GM21723 (cell line): Measurements from ENCODE around the gene ITGA7.

Experiments
- ATAC-seq: cut with Tn5 transposase; IDR thresholded peaks from one replicate; pipeline ENCODE4 v1.9.1; 2021; ENCODE audit warnings: mild to moderate bottlenecking, moderate library complexity; ENCODE audit not compliant: unreplicated experiment

Gene ITGA7

DNA sequence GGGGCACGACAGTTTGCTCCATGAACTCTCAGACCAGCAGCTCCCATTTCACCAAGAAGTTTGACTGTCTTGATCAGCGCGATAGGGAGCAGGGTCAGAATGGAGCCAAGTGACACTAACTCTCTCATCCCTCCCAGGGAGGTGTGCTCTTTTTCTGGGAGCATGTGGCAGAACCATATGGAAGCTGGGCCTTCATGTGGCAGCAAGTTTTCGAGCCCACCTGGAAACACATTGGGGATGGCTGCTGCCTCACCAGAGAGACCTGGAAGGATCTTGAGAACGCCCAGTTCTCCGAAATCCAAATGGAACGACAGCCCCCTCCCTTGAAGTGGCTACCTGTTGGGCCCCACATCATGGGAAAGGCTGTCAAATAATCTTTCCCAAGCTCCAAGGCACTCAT lies 24.0 kb downstream of the ITGA7 start:
- no peak for ATAC-seq

DNA sequence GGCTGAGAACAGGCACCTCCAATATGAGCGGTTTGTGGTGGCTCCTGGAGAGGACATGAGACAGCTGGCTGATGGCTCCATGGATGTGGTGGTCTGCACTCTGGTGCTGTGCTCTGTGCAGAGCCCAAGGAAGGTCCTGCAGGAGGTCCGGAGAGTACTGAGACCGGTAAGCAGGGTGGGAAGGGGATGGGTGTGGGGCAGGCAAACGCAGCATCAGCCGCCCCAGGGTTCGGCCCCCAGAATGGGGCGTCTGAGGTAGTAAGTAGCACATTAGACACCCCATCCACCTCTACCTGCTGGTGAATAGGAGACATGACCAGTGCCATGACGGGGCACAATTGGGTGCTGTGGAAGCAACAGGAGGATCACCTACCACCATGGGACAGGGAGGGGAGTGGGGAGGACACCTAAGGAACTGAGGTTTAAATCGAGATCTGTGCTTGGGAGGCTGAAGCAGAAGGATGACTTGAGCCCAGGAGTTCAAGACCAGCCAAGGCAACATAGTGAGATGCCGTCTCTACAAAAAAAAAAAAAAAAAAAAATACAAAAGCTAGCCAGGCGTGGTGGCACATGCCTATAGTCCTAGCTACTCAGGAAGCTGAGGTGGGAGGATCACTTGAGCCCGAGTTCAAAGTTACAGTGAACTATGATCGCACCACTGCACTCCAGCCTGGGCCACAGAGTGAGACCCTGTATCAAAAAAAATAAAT lies 25.5 kb downstream of the ITGA7 start:
- no peak for ATAC-seq

DNA sequence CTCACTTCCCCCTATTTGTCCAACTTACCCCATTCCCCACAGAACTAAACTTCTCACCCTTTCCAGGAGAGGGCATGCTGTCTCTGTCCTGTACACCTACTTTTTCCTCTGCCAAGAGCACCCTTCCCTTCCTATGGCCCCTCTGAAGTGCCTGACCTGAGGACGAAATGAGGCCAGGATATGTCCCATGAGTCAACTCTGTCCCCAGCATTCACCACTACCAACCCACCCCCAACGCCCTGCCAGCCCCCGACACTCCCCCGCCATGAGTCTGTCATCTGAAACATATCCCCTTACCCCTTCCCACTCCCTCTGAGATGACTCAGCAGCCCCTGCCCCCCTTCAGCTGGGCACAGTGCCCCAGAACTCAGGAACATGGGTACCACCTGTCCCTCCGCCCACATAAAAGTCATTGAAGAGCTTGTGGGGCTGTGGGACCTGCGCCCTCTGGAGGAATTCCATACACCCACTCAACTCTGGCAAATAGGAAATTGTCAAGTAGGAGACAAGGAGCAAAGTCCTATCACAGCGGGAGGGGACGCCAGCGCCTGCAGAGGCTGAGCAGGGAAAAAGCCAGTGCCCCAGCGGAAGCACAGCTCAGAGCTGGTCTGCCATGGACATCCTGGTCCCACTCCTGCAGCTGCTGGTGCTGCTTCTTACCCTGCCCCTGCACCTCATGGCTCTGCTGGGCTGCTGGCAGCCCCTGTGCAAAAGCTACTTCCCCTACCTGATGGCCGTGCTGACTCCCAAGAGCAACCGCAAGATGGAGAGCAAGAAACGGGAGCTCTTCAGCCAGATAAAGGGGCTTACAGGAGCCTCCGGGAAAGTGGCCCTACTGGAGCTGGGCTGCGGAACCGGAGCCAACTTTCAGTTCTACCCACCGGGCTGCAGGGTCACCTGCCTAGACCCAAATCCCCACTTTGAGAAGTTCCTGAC lies 26.3 kb downstream of the ITGA7 start:
- ATAC-seq = no peak

GRCh38 chr12:55679691-55680090 lies 28.0 kb downstream of the ITGA7 start:
- no peak for ATAC-seq

GRCh38 chr12:55676707-55677106 lies 31.0 kb downstream of the ITGA7 start:
- ATAC-seq = no peak

DNA sequence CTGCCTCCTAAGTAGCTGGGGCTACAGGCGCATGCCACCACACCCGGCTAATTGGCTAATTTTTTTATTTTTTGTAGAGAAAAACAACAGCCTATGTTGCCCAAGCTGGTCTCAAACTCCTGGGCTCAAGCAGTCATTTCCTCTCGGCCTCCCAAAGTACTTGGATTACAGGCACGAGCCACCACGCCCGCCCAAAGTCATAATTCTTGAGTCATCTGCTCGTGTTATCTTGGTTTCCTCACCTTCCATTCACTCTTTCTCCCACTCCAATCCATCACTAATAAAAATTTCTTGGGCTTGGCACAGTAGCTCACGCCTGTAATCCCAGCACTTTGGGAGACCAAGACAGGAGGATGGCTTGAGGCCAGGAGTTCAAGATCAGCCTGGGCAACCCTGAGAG lies 32.0 kb downstream of the ITGA7 start:
- ATAC-seq = no peak

DNA sequence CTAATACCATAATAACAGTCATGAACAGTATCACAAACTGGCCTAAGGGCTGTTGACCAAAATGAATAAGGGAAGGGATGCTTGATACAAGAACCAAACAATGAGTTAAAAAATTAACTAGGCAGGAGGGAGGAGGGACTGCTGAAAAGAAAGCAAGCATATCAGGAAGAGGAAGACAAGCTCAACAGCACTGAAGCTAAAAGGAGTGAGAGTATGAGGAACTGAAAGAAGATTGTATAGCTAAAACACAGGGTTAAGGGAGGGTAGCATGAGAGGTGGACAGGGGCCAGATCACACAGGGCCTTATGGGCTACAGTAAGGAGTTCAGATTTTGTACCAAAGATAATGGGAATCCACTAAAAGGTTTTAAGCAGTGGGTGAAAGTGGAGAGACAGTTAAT lies 34.1 kb downstream of the ITGA7 start:
- ATAC-seq = peak; percentile 99

DNA sequence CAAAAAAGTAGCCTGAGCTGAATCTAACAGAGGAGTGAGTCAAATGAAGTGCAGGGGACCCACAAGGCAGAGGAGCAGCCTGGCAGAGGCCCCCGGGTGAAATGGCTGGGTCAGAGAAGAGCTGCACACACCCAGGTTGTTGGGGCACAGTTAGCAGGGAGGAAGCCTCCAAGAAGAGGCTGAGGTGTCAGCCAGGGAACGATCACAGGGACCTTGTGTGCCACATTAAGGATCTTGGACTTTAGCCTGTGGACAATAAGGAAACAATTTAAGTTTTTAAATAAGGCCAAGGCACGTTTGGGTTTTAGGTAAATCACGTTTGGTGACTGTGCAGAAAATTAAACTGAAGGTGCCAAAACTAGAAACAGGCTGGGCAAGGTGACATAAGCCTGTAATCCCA lies 36.0 kb downstream of the ITGA7 start:
- no peak for ATAC-seq

GRCh38 chr12:55670276-55670675 lies 37.4 kb downstream of the ITGA7 start:
- no peak for ATAC-seq

- peak; percentile 65 for ATAC-seq
Observed at GRCh38 chr12:55666508-55666907, 41.2 kb downstream of the ITGA7 start.

GRCh38 chr12:55664826-55665225 lies 42.9 kb downstream of the ITGA7 start:
- no peak for ATAC-seq

DNA sequence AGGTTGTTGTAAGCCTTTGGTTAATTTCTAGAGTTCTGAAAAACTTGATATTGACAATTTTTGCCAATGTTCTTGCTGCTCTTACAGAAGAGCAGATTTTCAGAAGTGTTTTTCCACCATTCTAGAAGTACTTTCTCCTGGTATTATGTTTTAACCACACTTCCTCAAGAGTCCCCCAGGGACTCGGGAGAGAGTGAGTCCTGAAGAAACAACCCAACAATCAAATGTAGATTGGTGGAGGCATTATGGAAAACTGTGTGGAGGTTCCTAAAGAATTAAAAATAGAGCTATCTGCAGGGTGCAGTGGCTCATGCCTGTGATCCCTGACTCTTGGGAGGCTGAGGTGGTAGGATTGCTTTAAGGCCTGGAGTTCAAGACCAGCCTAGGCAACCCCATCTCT lies 44.3 kb downstream of the ITGA7 start:
- ATAC-seq = no peak

DNA sequence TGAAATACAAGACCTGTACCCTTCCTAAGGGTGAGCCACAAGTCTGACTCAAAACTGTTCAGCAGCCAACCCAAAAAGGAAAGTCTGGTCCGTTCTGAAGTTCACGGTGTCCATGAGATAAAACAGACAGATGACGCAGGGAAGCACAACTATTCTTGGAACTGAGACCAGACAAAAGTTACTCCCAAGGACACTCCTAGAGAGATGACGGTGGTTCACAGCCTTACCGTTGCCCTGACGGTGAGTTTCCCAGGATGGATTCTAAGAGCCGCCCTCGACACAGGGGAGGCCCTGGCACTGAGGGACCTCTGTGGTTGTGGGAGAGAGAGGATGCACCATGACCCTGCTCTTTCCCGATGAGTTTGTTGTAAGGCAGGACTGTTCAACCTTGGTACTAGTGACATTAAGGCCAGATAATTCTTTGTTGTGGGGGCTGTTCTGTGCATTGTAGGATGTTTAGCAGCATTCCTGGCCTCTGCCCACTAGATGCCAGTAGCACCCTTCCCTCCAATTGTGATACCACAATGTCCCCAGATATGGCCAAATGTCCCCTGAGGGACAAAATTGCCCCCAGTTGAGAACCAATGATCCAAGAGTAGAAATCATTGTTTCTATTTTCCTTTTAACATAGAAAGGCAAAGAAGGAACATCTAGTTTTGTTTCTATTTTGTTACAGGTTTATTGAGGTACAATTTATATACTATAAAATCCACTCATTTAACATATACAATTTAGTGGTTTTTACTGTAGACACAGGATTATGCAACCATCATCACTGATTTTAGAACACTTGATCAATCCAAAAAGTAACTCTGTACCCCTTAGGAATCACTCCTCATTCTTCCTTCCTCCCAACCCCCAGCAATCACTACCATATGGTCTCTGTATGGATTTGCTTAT lies 48.0 kb downstream of the ITGA7 start:
- ATAC-seq = no peak

GRCh38 chr12:55658635-55659391 lies 48.9 kb downstream of the ITGA7 start:
- no peak for ATAC-seq

- ATAC-seq = no peak
Observed at GRCh38 chr12:55658212-55658611, 49.5 kb downstream of the ITGA7 start.

GRCh38 chr12:55657212-55657611 lies 50.5 kb downstream of the ITGA7 start:
- no peak for ATAC-seq

DNA sequence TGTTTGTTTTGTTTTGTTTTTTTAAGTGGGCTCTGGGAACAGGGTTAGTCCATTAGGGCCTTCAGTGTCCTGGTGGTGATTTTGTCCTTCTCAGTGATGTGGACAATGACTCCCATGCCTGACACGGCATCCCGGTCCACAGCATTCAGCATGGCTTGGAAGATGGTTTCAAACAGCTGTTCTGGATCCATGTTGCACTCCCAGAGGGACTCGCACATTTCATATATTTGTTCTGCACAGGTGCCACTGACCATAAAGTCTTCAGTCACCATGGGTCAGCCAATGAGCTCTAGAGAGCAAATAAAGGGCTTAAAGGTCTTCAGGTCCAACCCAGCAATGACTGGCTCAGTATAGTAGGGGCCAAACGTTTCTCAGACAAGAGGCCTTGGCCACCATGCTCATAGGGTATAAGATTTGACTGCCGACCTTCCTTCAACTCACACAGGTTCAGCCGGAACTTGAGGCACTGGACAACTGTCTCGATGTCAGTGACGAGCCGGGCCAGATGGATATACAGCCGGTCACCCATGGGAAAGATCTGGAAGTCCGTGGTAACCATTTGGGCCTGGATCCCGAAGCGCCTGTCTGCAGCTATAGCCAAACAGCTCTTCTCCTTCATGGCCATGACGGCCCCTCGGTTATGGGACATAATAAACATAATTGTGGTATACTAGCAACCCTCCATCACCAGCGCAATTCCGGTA lies 53.0 kb downstream of the ITGA7 start:
- ATAC-seq = no peak

- no peak for ATAC-seq
Observed at GRCh38 chr12:55653031-55653430, 54.7 kb downstream of the ITGA7 start.

DNA sequence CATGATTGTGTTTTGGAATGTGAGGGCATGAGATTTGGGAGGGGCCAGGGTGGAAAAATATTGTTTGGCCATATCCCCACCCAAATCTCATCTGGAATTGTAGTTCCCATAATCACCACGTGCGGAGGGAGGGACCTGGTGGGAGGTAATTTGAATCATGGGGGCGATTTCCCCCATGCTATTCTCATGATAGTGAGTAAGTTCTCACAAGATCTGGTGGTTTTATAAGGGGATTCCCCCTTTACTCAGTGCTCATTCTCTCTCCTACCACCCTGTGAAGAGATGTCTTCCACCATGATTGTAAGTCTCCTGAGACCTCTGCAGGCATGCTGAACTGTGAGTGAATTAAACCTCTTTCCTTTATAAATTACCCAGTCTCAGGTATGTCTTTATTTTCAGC lies 55.4 kb downstream of the ITGA7 start:
- no peak for ATAC-seq

- ATAC-seq = no peak
Observed at GRCh38 chr12:55651299-55651683, 56.4 kb downstream of the ITGA7 start.
